Omental fat pad (tissue), 4 donors: Measurements from ENCODE around the gene TRIM8. TPM values are rescaled to one million over a fixed set of nuclear protein-coding genes. Genes with fewer than 3 reads are reported as not detected.
A peak's percentile ranks its signal among the peaks of the same experiment; 100 is the strongest.

Source experiments
- ATAC-seq: fragments of 150-250 bp; one replicate; pipeline ENCODE4 v1.9.1; 2016; ENCODE audit warnings: mild to moderate bottlenecking, moderate library complexity; ENCODE audit not compliant: low FRiP score
- DNase-seq: peaks from one replicate; pipeline ENCODE4 v3.0.0-alpha.2; 2019; ENCODE audit warnings: low spot score
- CTCF ChIP-seq, 3 donors: fragments of 450-650 bp; IDR thresholded peaks; one replicate each; pipeline ENCODE4 v1.5.1; 2016 to 2017; ENCODE audit warnings: antibody characterized with exemption in 3 of 3, mild to moderate bottlenecking in 3 of 3, moderate library complexity in 2 of 3
- total RNA-seq, 4 donors: library from RNA; depleted of rRNA; stranded (reverse); fragments of >200 nt; gene quantifications; one replicate each; pipeline ENCODE4 v1.1.0, GENCODE V29; 2016

TRIM8 gene
- total RNA-seq, 4 donors from 2014 or later, result 58.2 to 121 (median 103) TPM

DNA sequence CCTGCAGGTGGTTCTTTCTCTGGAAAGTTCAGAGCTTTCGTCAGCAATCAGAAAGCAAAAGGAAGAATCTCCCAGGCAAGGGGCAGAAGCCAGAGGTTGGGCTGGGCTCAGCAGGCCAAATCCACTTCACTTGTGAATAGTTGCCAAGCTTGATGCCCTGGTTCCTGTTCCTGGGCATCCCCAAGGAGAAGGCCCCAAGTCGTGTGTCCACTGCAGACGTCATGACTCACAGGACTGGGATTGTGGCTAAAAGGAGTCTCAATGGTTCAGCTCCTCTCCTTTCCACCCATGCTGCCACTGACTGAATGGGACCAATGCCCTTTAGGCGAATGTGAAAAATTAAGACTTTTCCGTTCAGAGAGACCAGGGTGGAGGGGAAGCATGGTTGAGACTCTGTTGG lies 38.6 kb upstream of the TRIM8 start:
- no peak for TF ChIP-seq CTCF (IDR thresholded peaks at IDR 0.05)
- DNase-seq (no peak), ATAC-seq (no peak)

DNA sequence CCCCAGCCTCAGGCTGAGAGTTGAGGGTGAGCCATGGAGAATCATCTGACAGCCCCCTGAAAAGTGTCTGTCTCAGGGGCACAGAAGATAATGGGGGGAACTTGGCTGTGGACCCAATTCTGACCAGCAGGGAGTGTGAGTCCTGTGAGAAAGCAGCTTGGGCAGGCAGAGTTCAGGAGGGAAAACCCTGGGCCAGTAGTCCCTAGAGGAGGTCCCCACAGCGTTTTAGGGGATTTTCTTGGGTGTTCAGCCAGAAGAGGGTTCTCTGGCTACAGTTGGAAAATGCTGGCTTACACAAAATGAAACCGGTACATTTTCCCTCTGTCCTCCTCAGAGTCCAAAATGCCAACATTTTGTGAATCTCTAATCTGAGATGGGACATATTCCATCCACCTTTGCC lies 35.8 kb upstream of the TRIM8 start:
- no peak for TF ChIP-seq CTCF (IDR thresholded peaks at IDR 0.05)
- ATAC-seq, result no peak
- no peak for DNase-seq

DNA sequence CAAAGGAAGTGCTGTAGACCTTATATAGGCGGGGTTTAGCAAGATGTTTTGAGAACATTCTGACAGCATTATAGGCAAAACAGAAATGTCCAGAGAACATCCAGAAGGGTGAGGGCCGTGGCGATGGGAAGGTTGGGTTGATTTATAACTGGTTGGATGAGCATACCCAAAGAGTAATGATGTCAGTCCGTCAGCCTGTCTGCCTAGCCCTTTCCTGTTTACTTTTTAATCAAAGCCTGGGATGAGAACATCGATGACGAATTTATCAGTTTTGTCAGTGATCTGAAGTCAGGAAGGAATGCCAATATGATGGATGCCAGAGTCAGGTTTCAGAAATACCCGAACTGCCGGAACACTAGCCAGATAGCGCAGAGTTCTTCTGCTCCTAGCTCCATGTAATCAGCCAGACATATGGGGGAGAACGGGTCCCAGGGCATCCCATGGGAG lies 33.8 kb upstream of the TRIM8 start:
- no peak for ATAC-seq
- no peak for DNase-seq
- no peak for TF ChIP-seq CTCF (IDR thresholded peaks at IDR 0.05)

DNA sequence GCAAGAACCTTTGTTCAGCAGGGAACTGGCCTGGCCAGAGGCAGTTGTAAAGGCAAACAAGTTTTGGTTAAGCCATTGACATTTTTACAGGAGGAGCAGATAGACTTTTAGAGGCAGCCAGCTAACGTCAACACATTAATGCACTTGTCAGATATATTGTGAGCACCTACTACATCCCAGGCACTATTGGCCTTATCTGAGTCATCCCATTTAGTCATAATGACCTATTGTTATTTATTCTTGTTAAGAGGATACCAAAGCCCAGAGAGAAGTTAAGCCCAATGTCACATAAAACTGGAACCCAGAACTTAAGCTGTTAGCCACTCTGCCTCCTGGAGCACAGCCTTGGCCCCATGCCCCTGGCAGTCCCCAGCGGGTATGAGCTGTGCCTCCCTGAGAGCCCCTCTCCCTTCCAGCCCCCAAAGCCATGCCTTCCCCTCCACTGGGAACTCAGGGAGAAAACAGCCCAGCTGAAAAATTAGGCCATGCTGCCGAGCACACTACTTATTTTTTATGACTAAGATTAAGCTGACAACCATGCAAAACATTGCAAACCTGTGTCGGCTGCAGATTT lies 32.7 kb upstream of the TRIM8 start:
- ATAC-seq (peak; percentile 10), DNase-seq (no peak)
- no peak for TF ChIP-seq CTCF (IDR thresholded peaks at IDR 0.05)

- TF ChIP-seq CTCF (IDR thresholded peaks at IDR 0.05), result no peak
- ATAC-seq (no peak), DNase-seq (no peak)
Observed at GRCh38 chr10:102612964-102613275, 31.4 kb upstream of the TRIM8 start.

DNA sequence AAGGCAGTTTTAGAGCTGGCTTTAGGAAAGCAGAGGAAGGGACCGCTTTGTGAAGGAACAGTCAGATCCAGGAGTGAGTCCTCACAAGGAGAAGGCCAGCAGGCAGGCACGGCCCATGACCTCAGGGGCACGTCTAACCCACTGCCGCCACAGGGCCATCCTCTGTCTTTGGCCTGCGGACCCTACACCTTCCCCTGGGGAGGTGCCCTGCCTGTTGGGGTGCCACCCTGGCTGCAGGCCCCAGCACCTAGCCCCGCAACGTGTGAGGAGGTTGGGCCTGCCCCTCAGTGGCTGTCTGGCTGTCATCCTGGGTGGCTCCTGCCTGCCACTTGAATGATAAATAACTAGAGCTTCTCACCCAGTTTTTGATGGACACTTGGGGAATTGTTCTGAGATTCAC lies 31.0 kb upstream of the TRIM8 start:
- no peak for TF ChIP-seq CTCF (IDR thresholded peaks at IDR 0.05)
- ATAC-seq (no peak), DNase-seq (no peak)

GRCh38 chr10:102613785-102614184 lies 30.5 kb upstream of the TRIM8 start:
- ATAC-seq (no peak), DNase-seq (no peak)

More at GRCh38 chr10:102613785-102614184, 30.5 kb upstream of the TRIM8 start:
- TF ChIP-seq CTCF (IDR thresholded peaks at IDR 0.05), result no peak
